H9 (cell line): ENCODE results near the gene RFNG. TPM values are rescaled to one million over a fixed set of nuclear protein-coding genes. Genes with fewer than 3 reads are reported as not detected.

Source experiments
- DNase-seq: peaks from one replicate; pipeline ENCODE4 v3.0.0-alpha.2; 2017
- H2AFZ ChIP-seq: one replicate; pipeline ENCODE4 v1.6.1; 2013; ENCODE audit warnings: mild to moderate bottlenecking, low read length, control low read depth, moderate library complexity
- H2AK5ac ChIP-seq: 2 replicates; pipeline ENCODE4 v1.6.1; 2013; ENCODE audit warnings: low read length, control low read depth, mixed read lengths; ENCODE audit not compliant: insufficient read length
- H2BK120ac ChIP-seq: one replicate; pipeline ENCODE4 v1.6.1; 2013; ENCODE audit warnings: low read depth, mild to moderate bottlenecking, low read length, control low read depth, inconsistent platforms; ENCODE audit not compliant: poor library complexity, severe bottlenecking
- H2BK12ac ChIP-seq: 2 replicates; pipeline ENCODE4 v1.6.1; 2013; ENCODE audit warnings: low read length, control low read depth, mixed read lengths, low read depth; ENCODE audit not compliant: insufficient read length
- H2BK15ac ChIP-seq: 2 replicates; pipeline ENCODE4 v1.6.1; 2013; ENCODE audit warnings: low read depth, low read length, control low read depth
- H2BK20ac ChIP-seq: one replicate; pipeline ENCODE4 v1.6.1; 2013; ENCODE audit warnings: low read depth, mild to moderate bottlenecking, low read length, control low read depth, inconsistent platforms; ENCODE audit not compliant: poor library complexity, severe bottlenecking
- H2BK5ac ChIP-seq: 2 replicates; pipeline ENCODE4 v1.6.1; 2013; ENCODE audit warnings: low read length, control low read depth, mixed read lengths; ENCODE audit not compliant: insufficient read length
- H3K14ac ChIP-seq: 2 replicates; pipeline ENCODE4 v1.6.1; 2013; ENCODE audit warnings: low read length, control low read depth; ENCODE audit not compliant: insufficient read depth
- H3K18ac ChIP-seq: 2 replicates; pipeline ENCODE4 v1.6.1; 2013; ENCODE audit warnings: low read depth, mild to moderate bottlenecking, mixed read lengths, low read length, control low read depth; ENCODE audit not compliant: insufficient read length
- H3K23ac ChIP-seq: 2 replicates; pipeline ENCODE4 v1.6.1; 2013; ENCODE audit warnings: low read length, control low read depth, mixed read lengths, low read depth; ENCODE audit not compliant: insufficient read length
- H3K23me2 ChIP-seq: 2 replicates; pipeline ENCODE4 v1.6.1; 2013; ENCODE audit warnings: low read depth, mild to moderate bottlenecking, mixed read lengths, low read length, control low read depth; ENCODE audit not compliant: insufficient read length, poor library complexity, severe bottlenecking
- H3K27ac ChIP-seq: 2 replicates; pipeline ENCODE4 v1.5.1; 2013; ENCODE audit warnings: low read length, control low read depth, mixed read lengths, low read depth; ENCODE audit not compliant: insufficient read length
- H3K27me3 ChIP-seq: 2 replicates; pipeline ENCODE4 v1.6.1; 2013; ENCODE audit warnings: low read length, control low read depth, inconsistent platforms; ENCODE audit not compliant: insufficient read depth
- H3K4ac ChIP-seq: 2 replicates; pipeline ENCODE4 v1.6.1; 2013; ENCODE audit warnings: low read depth, mild to moderate bottlenecking, control low read depth, inconsistent platforms, low read length, moderate library complexity
- H3K4me1 ChIP-seq: 2 replicates; pipeline ENCODE4 v1.6.1; 2013; ENCODE audit warnings: low read length, control low read depth, inconsistent platforms; ENCODE audit not compliant: insufficient read depth
- H3K4me2 ChIP-seq: 2 replicates; pipeline ENCODE4 v1.6.1; 2013; ENCODE audit warnings: low read length, control low read depth, mixed read lengths; ENCODE audit not compliant: insufficient read length, insufficient read depth
- H3K56ac ChIP-seq: 2 replicates; pipeline ENCODE4 v1.6.1; 2013; ENCODE audit warnings: low read depth, mild to moderate bottlenecking, mixed read lengths, low read length, control low read depth; ENCODE audit not compliant: insufficient read length
- H3K79me1 ChIP-seq: 2 replicates; pipeline ENCODE4 v1.6.1; 2013; ENCODE audit warnings: low read depth, mild to moderate bottlenecking, moderate library complexity, low read length, control low read depth, inconsistent platforms; ENCODE audit not compliant: insufficient read depth, poor library complexity, severe bottlenecking
- H3K79me2 ChIP-seq: 2 replicates; pipeline ENCODE4 v1.6.1; 2013; ENCODE audit warnings: low read length, control low read depth, inconsistent platforms; ENCODE audit not compliant: insufficient read depth
- H3K9ac ChIP-seq: 2 replicates; pipeline ENCODE4 v1.6.1; 2013; ENCODE audit warnings: low read length, control low read depth, mixed read lengths; ENCODE audit not compliant: insufficient read length; ENCODE audit errors: extremely low read depth
- H3K9me3 ChIP-seq: one replicate; pipeline ENCODE4 v1.6.1; 2013; ENCODE audit warnings: low read depth, low read length, inconsistent platforms; ENCODE audit not compliant: control insufficient read depth
- H3T11ph ChIP-seq: one replicate; pipeline ENCODE4 v1.6.1; 2013; ENCODE audit warnings: mild to moderate bottlenecking, low read length, control low read depth, inconsistent platforms
- H4K20me1 ChIP-seq: one replicate; pipeline ENCODE4 v1.6.1; 2013; ENCODE audit not compliant: control insufficient read depth, insufficient read length, insufficient read depth
- H4K5ac ChIP-seq: 2 replicates; pipeline ENCODE4 v1.6.1; 2013; ENCODE audit warnings: low read depth, mild to moderate bottlenecking, mixed read lengths, low read length, control low read depth; ENCODE audit not compliant: insufficient read length
- H4K8ac ChIP-seq: replicated peaks from 2 replicates; pipeline ENCODE4 v1.6.1; 2013; ENCODE audit warnings: low read length, control low read depth, mixed read lengths, low read depth; ENCODE audit not compliant: insufficient read length
- H4K91ac ChIP-seq: 2 replicates; pipeline ENCODE4 v1.6.1; 2013; ENCODE audit warnings: low read depth, mild to moderate bottlenecking, moderate library complexity, mixed read lengths, low read length, control low read depth; ENCODE audit not compliant: insufficient read length
- H3K27ac Mint-ChIP-seq, 3 experiments: 2 replicates in 2 of 3; 3 replicates in 1 of 3; pipeline ENCODE4 v1.8.0; 2020 to 2021; ENCODE audit warnings: mixed read lengths in 3 of 3, mild to moderate bottlenecking in 1 of 3, moderate library complexity in 1 of 3
- H3K27me3 Mint-ChIP-seq: 2 replicates; pipeline ENCODE4 v1.8.0; 2021; ENCODE audit warnings: low read depth, mild to moderate bottlenecking, moderate library complexity, mixed read lengths
- H3K36me3 Mint-ChIP-seq, 3 experiments: 2 replicates in 2 of 3; 3 replicates in 1 of 3; pipeline ENCODE4 v1.8.0; 2020 to 2021; ENCODE audit warnings: low read depth in 3 of 3, mixed read lengths in 3 of 3; ENCODE audit not compliant: insufficient read depth in 1 of 3
- H3K4me1 Mint-ChIP-seq, 2 experiments: 2 replicates each; pipeline ENCODE4 v1.8.0; 2020; ENCODE audit warnings: mixed read lengths in 2 of 2
- H3K4me3 Mint-ChIP-seq, 2 experiments: 2 replicates in 1 of 2; 3 replicates in 1 of 2; pipeline ENCODE4 v1.8.0; 2020 to 2021; ENCODE audit warnings: mild to moderate bottlenecking in 2 of 2, mixed read lengths in 2 of 2, moderate library complexity in 1 of 2
- H3K9me3 Mint-ChIP-seq, 2 experiments: 2 replicates in 1 of 2; 3 replicates in 1 of 2; pipeline ENCODE4 v1.8.0; 2020; ENCODE audit warnings: mild to moderate bottlenecking in 2 of 2, mixed read lengths in 2 of 2, moderate library complexity in 1 of 2
- CTCF ChIP-seq: fragments of 200-600 bp; sonication (generic); conservative IDR thresholded peaks from 3 replicates; pipeline ENCODE4 v1.8.0; 2021; ENCODE audit warnings: antibody characterized with exemption, mild to moderate bottlenecking
- WGBS: extraction: QIAGEN DNeasy Blood & Tissue Kit; methylation state at CpG from one replicate; pipeline ENCODE4 v1.1.7; 2013; ENCODE audit warnings: missing lambda C conversion rate, low lambda C conversion rate, mixed read lengths; ENCODE audit not compliant: insufficient read length; ENCODE audit errors: extremely low coverage; 5-methylcytosine and 5-hydroxymethylcytosine counted together
- total RNA-seq: library from RNA; stranded (reverse); gene quantifications from 2 replicates; pipeline ENCODE4 v1.2.1, GENCODE V29; 2021

The RFNG gene
- total RNA-seq, 1 experiment from 2014 or later, result 34.0 TPM

GRCh38 chr17:82005701-82006348 is 45.8 kb downstream of the RFNG start:
- Histone ChIP-seq H3K79me2 (no peaks in the 10 kb centered on the region), H2BK20ac (no peak overlapping the region), H3K23ac (no peak overlapping the region), H2BK12ac (no peak overlapping the region), H3K9me3 (no peaks in the 10 kb centered on the region), H3K79me1 (no peaks in the 10 kb centered on the region), H3K14ac (no peak overlapping the region), H2BK5ac (no peak overlapping the region), H3K23me2 (no peaks in the 10 kb centered on the region), H3K56ac (no peak overlapping the region), H2BK15ac (no peak overlapping the region), H4K8ac (no peak overlapping the region), H3K4me1 (no peaks in the 10 kb centered on the region), H2AFZ (no peak overlapping the region), H4K91ac (no peak overlapping the region), H2BK120ac (no peak overlapping the region), H2AK5ac (no peak overlapping the region), H3K4ac (no peak overlapping the region), H3K18ac (no peak overlapping the region), H3T11ph (no peak overlapping the region), H4K5ac (no peak overlapping the region), H3K4me2 (no peak overlapping the region), H3K27me3 (no peaks in the 10 kb centered on the region), H4K20me1 (no peaks in the 10 kb centered on the region), H3K27ac (no peak overlapping the region), H3K9ac (no peak overlapping the region)
- Mint-ChIP-seq H3K9me3 (no peaks in the 10 kb centered on the region), H3K27ac (peak overlapping the region in 1 of 3 experiments; percentile 63; a peak in 3 of 7 replicates), H3K4me1 (no peaks in the 10 kb centered on the region), H3K36me3 (no peaks in the 10 kb centered on the region), H3K4me3 (no peak overlapping the region; a peak in 2 of 5 replicates), H3K27me3 (no peaks in the 10 kb centered on the region; the same call in 1 of the 2 replicates)
- WGBS, result no CpG with 5 or more reads among the region's 30 CpGs
- no peak for TF ChIP-seq CTCF
- no peak for DNase-seq
